GM18951 (cell line): ENCODE results near the gene SPANXA2.
"Not testable (repeated sequence)": the region's sequence is repeated elsewhere in the genome, so short reads cannot be mapped to it uniquely, and the experiment has no call there.

Experiments
- POLR2A ChIP-seq: IDR thresholded peaks from 4 replicates; pipeline ENCODE4 v1.6.1; 2011; ENCODE audit warnings: mild to moderate bottlenecking; ENCODE audit not compliant: insufficient read length, insufficient read depth; ENCODE audit errors: extremely low read depth
- in situ Hi-C: fragments of 300-500 bp; cut with MboI; formaldehyde crosslinking; loops from one replicate; pipeline ENCODE4 v1.12.0; 2022; ENCODE audit warnings: low sequenced_read_pairs, mixed read lengths, inconsistent platforms; ENCODE audit not compliant: unreplicated experiment

Gene SPANXA2, protein sequence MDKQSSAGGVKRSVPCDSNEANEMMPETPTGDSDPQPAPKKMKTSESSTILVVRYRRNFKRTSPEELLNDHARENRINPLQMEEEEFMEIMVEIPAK

DNA sequence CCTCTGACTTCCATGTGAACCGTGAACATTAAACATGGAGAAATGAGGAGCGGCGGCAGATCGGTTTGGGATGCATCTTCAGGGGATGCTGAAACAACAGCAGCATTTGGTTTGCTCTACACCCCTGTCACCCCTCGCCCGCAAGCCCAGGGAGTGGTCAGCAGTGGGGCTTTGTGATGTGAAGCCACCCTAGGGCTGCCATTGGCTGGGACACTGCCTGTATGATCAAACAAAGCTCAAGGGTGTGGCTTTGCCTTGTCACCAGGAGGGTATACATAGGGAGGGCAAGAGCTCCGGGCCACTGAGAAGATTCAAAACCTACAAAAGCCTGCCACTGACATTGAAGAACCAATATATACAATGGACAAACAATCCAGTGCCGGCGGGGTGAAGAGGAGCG, at the start of gene SPANXA2:
TSS of gene SPANXA2 (plus strand) at position 301 of the 400 bp plus-strand sequence. CDS start at position 361, 60 bp downstream.
- in situ Hi-C loops = not testable (repeated sequence)

DNA sequence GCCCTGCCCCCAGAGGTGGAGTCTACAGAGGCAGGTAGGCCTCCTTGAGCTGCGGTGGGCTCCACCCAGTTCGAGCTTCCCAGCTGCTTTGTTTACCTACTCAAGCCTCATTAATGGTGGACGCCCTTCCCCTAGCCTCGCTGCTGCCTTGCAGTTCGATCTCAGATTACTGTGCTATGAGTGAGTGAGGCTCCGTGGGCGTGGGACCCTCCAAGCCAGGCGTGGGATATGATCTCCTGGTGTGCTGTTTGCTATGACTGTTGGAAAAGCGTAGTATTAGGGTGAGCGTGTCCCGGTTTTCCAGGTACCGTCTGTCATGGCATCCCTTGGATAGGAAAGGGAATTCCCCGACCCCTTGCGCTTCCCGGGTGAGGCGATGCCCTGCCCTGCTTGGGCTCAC, 47.0 kb upstream of the SPANXA2 start:
- in situ Hi-C loops = not testable (repeated sequence)

DNA sequence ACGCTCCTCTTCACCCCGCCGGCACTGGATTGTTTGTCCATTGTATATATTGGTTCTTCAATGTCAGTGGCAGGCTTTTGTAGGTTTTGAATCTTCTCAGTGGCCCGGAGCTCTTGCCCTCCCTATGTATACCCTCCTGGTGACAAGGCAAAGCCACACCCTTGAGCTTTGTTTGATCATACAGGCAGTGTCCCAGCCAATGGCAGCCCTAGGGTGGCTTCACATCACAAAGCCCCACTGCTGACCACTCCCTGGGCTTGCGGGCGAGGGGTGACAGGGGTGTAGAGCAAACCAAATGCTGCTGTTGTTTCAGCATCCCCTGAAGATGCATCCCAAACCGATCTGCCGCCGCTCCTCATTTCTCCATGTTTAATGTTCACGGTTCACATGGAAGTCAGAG, 4.9 kb upstream of the SPANXA2 start, which contains the start of gene SPANXA1:
TSS of gene SPANXA1 (minus strand) at position 101 of the 400 bp plus-strand sequence. CDS start at position 41, 60 bp downstream.
- in situ Hi-C loops = not testable (repeated sequence)

DNA sequence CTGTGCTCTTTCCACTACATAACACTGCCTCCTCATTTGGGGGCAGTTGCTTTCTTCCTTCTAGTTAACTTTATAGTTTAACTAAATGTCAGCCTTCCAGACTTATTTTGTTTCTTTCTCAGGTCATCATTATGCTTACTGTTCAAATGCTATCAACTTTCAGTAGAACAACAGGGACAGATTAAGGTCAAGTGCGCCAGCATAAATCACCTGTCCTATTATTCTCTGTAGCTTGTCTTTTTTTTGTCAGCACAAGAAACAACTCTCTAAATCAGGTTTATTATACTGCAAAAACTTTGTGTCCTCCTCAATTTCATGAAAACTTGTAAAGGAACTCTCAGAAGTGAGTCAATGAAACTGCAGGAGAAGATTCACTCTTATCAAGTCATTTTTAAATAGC, 19.6 kb downstream of the SPANXA2 start:
- in situ Hi-C loops = no loop called here
- TF ChIP-seq POLR2A = no peak

DNA sequence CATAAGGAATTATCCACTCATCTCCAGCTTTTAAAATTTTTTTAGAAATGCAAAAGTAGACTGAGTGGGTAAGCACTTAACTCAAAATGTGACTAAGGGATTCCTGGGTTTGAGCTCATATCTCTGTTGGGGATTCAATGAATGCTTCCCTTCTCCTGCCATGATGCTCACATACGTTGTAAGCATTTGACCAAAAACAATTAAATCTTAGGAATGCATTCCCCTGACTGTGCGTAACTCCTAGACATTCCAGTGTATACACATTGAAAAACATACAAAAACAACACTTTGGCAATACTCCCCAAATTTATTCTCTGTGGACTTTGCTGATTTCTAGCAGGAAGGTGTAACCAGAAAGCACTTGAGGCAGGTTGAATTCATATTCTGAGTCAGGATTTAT, 29.8 kb downstream of the SPANXA2 start:
- in situ Hi-C loops = no loop called here
- no peak for TF ChIP-seq POLR2A

DNA sequence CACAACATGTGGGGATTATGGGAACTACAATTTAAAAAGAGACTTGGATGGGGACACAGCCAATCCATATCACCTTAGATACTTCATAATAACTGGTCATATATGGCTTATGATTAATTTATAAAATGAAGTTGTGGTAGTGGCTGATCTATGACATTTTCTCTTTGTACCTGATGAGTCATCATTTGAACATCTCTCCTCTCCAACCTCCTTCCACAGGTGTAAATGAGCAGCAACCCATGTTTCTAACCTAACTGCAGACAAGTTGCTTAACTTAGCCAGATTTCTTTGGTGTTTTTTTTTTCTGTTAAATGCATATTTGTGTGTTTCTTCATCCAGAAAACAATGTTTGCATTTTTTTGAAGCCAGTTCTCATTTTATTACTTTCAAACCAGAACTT, 42.6 kb downstream of the SPANXA2 start:
- TF ChIP-seq POLR2A = no peak
- in situ Hi-C loops = no loop called here

DNA sequence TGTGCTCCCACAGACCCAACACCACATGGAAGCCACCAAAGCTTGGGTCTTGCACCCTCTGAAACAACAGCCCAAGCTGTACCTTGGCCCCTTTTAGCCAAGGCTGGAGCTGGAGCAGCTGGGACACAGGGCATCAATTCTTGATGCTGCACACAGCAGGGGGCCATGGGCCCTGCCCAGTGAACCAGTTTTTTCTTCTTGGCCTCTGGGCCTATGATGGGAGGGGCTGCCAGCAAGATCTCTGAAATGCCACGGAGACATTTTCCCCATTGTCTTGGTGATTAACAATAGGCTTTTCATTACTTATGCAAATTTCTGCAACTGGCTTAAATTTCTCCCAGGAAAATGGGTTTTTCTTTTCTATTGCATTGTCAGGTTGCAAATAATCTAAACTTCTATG, 49.0 kb downstream of the SPANXA2 start:
- in situ Hi-C loops = no loop called here
- TF ChIP-seq POLR2A = no peak
